ENCODE results near the gene LCE2C. TPM values are rescaled to one million over a fixed set of nuclear protein-coding genes. Genes with fewer than 3 reads are reported as not detected.
"Not testable (repeated sequence)": the region's sequence is repeated elsewhere in the genome, so short reads cannot be mapped to it uniquely, and the experiment has no call there.

LCE2C gene
- total RNA-seq, result not detected
- polyA plus RNA-seq (ENCODE audit: insufficient read depth, low read depth, low replicate concordance), result not detected
- long read RNA-seq, donor 1, result 0 reads
- long read RNA-seq, donor 2, result 0 reads
- long read RNA-seq, donor 3, result 0 reads
- long read RNA-seq, donor 4, result 0 reads
- long read RNA-seq, donor 5, result 0 reads
- long read RNA-seq, donor 6, result 0 reads
- long read RNA-seq, donor 7, result 0 reads
- long read RNA-seq, donor 8, result 0 reads
- long read RNA-seq, donor 9, result 0 reads
- long read RNA-seq, donor 10, result 0 reads

DNA sequence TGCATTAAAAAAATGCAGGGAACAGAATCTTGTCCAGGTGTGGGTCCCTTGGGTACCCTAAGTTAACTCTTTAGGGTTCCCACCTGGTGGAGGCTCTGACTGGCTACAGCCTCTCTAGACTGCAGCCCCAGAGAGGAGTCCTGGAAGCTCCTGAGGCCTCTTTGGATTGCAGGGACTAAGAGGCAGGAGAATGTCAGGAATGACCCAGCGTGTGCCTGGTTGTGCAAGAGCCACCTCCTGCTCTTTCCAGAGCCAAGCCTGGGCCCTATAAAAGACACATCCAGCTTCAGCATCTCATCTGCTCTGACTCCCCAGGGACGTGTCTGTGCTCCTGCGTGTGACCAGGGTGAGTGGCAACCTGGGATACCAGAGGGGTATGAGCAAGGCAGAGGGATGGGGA is at the start of gene LCE2C:
TSS of gene LCE2C (plus strand) at position 297 of the 400 bp plus-strand sequence. CDS start 737 bp downstream, outside the sequence.
- not testable (repeated sequence) for H3K36me3 ChIP-seq (ENCODE audit: control insufficient read depth in 2 of 3, insufficient read depth in 3 of 3, low read length in 3 of 3)

DNA sequence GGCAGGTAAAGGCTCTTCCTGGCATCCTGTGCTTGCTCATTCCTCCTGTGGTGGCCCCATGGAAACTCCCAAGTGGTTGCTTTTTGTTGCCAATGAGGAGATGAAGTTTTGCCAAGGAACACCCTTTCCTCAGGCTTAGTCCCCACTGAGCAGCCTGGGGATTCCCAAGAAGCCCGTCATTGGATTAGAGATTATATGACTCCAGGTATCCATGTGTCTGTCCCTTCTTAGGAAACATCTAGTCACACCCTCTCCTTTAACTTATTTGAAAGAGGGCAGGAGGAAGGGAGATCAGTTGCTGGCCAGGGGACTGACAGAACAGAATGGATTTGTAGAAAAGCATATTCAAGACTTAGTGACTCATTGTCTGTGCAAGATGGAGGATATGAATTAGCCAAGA is 48.3 kb upstream of the LCE2C start:
- Histone ChIP-seq H3K9ac (ENCODE audit: low read length in 3 of 3) (no peak overlapping the region), H3K27me3 (ENCODE audit: control insufficient read depth, insufficient read depth, low read length) (no peaks in the 10 kb centered on the region), H3K4me1 (ENCODE audit: control insufficient read depth in 2 of 3, insufficient read depth in 2 of 3, low read depth in 1 of 3, low read length in 3 of 3) (no peaks in the 10 kb centered on the region), H3K27ac (ENCODE audit: low read depth in 2 of 2, low read length in 2 of 2) (no peak overlapping the region), H3K9me3 (ENCODE audit: control insufficient read depth in 2 of 3, insufficient read depth in 1 of 3, low read length in 3 of 3) (no peaks in the 10 kb centered on the region), H3K36me3 (ENCODE audit: control insufficient read depth in 2 of 3, insufficient read depth in 3 of 3, low read length in 3 of 3) (no peaks in the 10 kb centered on the region), H3K4me3 (ENCODE audit: low read length in 3 of 3) (no peak overlapping the region)
- DNase-seq (no peak), FAIRE-seq (no peak)
- no peak for TF ChIP-seq CTCF (IDR thresholded peaks at IDR 0.05; ENCODE audit: borderline replicate concordance, extremely low read depth, insufficient read depth)
- intact Hi-C loops (cut with DNase I), result no loop called here

More for the DNA sequence above, at the start of gene LCE2C:
- H3K9me3 ChIP-seq (ENCODE audit: control insufficient read depth in 2 of 3, insufficient read depth in 1 of 3, low read length in 3 of 3); H3K9ac ChIP-seq (ENCODE audit: low read length in 3 of 3); H3K4me3 ChIP-seq (ENCODE audit: low read length in 3 of 3); H3K27ac ChIP-seq (ENCODE audit: low read depth in 2 of 2, low read length in 2 of 2); H3K4me1 ChIP-seq (ENCODE audit: control insufficient read depth in 2 of 3, insufficient read depth in 2 of 3, low read depth in 1 of 3, low read length in 3 of 3); DNase-seq; FAIRE-seq; intact Hi-C loops (cut with DNase I); H3K27me3 ChIP-seq (ENCODE audit: control insufficient read depth, insufficient read depth, low read length): not testable (repeated sequence)

GRCh38 chr1:152630596-152630995 is 44.5 kb upstream of the LCE2C start:
- no peak overlapping the region for H3K27ac ChIP-seq (ENCODE audit: low read depth in 2 of 2, low read length in 2 of 2)
- intact Hi-C loops (cut with DNase I), result no loop called here
- FAIRE-seq, result no peak
- H3K4me3 ChIP-seq (ENCODE audit: low read length in 3 of 3), result no peak overlapping the region
- no peaks in the 10 kb centered on the region for H3K4me1 ChIP-seq (ENCODE audit: control insufficient read depth in 2 of 3, insufficient read depth in 2 of 3, low read depth in 1 of 3, low read length in 3 of 3)
- no peak for TF ChIP-seq CTCF (IDR thresholded peaks at IDR 0.05; ENCODE audit: borderline replicate concordance, extremely low read depth, insufficient read depth)
- H3K36me3 ChIP-seq (ENCODE audit: control insufficient read depth in 2 of 3, insufficient read depth in 3 of 3, low read length in 3 of 3), result no peaks in the 10 kb centered on the region
- peaks cover 0 to 3% (median 0%) of the 10 kb centered on the region in 3 donors for H3K9me3 ChIP-seq (ENCODE audit: control insufficient read depth in 2 of 3, insufficient read depth in 1 of 3, low read length in 3 of 3)
- no peak for DNase-seq
- no peak overlapping the region for H3K9ac ChIP-seq (ENCODE audit: low read length in 3 of 3)
- no peaks in the 10 kb centered on the region for H3K27me3 ChIP-seq (ENCODE audit: control insufficient read depth, insufficient read depth, low read length)

DNA sequence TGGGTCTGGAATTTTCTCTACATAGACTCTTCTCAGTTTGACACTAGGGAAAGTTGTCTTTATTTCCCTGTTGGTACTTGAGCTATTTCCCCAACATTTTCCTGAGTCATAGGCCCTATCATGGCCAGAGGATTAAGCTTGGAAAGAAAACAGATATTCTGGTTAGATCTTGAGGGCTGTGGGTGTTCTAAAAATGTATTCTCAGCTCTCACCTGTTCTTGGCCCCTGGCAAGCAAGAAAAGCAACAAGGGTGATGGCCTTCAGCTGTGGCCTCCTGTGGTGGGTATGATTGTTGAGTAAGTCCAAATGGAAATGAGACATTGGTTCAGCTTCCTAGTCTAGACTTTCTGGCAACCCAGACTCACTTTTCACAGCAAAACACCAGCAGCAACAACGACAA is 34.7 kb upstream of the LCE2C start:
- H3K36me3 ChIP-seq (ENCODE audit: control insufficient read depth in 2 of 3, insufficient read depth in 3 of 3, low read length in 3 of 3), result no peaks in the 10 kb centered on the region
- intact Hi-C loops (cut with DNase I), result no loop called here
- H3K27me3 ChIP-seq (ENCODE audit: control insufficient read depth, insufficient read depth, low read length), result no peaks in the 10 kb centered on the region
- no peaks in the 10 kb centered on the region for H3K4me1 ChIP-seq (ENCODE audit: control insufficient read depth in 2 of 3, insufficient read depth in 2 of 3, low read depth in 1 of 3, low read length in 3 of 3)
- no peak overlapping the region for H3K4me3 ChIP-seq (ENCODE audit: low read length in 3 of 3)
- H3K27ac ChIP-seq (ENCODE audit: low read depth in 2 of 2, low read length in 2 of 2), result no peak overlapping the region
- no peak overlapping the region for H3K9ac ChIP-seq (ENCODE audit: low read length in 3 of 3)
- H3K9me3 ChIP-seq (ENCODE audit: control insufficient read depth in 2 of 3, insufficient read depth in 1 of 3, low read length in 3 of 3), result peaks cover 0 to 8% (median 4%) of the 10 kb centered on the region in 3 donors
- FAIRE-seq, result no peak
- no peak for TF ChIP-seq CTCF (IDR thresholded peaks at IDR 0.05; ENCODE audit: borderline replicate concordance, extremely low read depth, insufficient read depth)
- DNase-seq, result no peak
